NT2/D1 (cell line): Measurements from ENCODE around the gene SMIM29.

Experiments used
- SUZ12 ChIP-seq: IDR thresholded peaks from 2 replicates; pipeline ENCODE4 v1.6.1; 2011; ENCODE audit not compliant: insufficient read length, insufficient read depth; ENCODE audit errors: extremely low read depth
- ZNF274 ChIP-seq: IDR thresholded peaks from 2 replicates; pipeline ENCODE4 v1.6.1; 2011; ENCODE audit warnings: mild to moderate bottlenecking, low read depth, low read length

DNA sequence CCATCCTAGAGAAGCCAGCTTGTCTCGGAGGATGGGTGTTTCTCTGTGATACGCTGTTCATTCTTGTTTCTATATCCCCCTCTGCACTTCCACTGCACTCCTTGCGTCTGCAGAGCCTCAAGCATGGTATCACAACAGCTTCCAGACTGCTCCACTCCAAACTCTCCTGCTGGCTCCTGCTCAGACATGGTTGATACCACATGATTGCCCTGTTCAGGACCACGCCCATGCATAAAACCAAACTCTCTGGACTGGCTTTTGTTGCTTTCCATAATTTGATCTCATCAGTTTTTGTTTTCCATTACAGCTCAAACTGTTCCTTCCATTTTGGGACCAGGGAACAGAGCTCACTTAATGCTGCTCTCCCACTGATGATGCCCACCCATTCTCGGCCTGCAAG lies 30.0 kb upstream of the SMIM29 start:
- TF ChIP-seq SUZ12 (no peak), ZNF274 (no peak)
